Measurements from ENCODE around the gene MEAF6.
"Not testable (repeated sequence)": the region's sequence is repeated elsewhere in the genome, so short reads cannot be mapped to it uniquely, and the experiment has no call there.

DNA sequence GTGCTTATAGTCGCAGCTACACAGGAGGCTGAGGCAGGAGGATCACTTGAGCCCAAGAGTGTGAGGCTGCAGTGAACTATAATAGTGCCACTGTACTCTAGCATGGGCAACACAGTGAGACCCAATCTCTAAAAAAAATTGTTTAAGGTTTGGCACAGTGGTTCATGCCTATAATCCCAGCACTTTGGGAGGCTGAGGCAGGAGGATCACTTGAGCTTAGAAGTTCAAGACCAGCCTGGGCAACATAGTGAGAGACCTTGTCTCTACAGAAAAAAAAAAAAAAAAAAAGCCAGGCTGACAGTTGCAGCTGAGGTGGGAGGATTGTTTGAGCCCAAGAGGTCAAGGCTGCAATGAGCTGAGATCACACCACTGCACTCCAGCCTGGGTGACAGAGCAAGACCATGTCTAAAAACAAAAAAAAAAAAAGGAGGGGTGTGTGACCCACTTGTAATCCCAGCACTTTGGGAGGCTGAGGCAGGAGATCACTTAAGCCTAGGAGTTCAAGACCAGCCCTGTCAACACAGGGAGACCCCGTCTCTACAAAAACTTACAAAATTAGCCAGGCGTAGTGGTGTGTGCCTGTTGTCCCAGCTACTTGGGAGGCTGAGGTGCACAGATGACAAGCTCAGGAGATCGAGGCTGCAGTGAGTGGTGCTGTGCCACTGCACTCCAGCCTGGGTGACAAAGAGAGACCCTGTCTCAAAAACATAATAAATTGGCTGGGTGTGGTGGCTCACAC is 18.0 kb upstream of the MEAF6 start:
- TF ChIP-seq POLR2AphosphoS5, POLR2A (IDR thresholded peaks at IDR 0.05): not testable (repeated sequence)
- TF ChIP-seq, protein P1, sequence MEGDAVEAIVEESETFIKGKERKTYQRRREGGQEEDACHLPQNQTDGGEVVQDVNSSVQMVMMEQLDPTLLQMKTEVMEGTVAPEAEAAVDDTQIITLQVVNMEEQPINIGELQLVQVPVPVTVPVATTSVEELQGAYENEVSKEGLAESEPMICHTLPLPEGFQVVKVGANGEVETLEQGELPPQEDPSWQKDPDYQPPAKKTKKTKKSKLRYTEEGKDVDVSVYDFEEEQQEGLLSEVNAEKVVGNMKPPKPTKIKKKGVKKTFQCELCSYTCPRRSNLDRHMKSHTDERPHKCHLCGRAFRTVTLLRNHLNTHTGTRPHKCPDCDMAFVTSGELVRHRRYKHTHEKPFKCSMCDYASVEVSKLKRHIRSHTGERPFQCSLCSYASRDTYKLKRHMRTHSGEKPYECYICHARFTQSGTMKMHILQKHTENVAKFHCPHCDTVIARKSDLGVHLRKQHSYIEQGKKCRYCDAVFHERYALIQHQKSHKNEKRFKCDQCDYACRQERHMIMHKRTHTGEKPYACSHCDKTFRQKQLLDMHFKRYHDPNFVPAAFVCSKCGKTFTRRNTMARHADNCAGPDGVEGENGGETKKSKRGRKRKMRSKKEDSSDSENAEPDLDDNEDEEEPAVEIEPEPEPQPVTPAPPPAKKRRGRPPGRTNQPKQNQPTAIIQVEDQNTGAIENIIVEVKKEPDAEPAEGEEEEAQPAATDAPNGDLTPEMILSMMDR (IDR thresholded peaks at IDR 0.05 in 8 of 11, conservative IDR thresholded peaks at IDR 0.05 in 3 of 11): not testable (repeated sequence)

Measured in spleen (tissue), 7 donors.